ENCODE results near the gene C6orf132.
"Not testable (repeated sequence)": the region's sequence is repeated elsewhere in the genome, so short reads cannot be mapped to it uniquely, and the experiment has no call there.

The C6orf132 gene

DNA sequence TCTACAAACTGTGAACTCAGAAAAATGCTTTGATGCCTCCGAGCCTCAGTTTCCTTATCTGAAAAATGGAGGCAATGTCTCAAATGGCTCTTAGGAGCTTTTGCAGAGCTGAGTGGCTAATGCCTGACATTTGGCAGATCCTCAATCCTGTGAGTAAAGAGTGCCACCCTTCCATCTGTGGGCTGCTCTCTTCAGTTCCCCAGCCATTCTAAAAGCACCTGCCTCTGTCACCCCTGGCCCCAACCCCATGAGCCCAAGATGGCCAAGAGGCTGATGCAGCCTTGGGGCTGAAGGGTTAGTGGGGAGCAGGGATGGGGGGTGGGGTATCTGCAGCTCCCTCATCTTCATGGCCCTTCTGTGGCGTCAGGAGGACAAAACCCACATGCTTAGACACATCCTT lies 16.2 kb upstream of the C6orf132 start:
- TF ChIP-seq CTCF (conservative IDR thresholded peaks at IDR 0.05; ENCODE audit: low read depth, low read length), result no peak
- H3K4me3 ChIP-seq (ENCODE audit: low read length), result no peak overlapping the region
- DNase-seq (ENCODE audit: low read depth), result no peak

DNA sequence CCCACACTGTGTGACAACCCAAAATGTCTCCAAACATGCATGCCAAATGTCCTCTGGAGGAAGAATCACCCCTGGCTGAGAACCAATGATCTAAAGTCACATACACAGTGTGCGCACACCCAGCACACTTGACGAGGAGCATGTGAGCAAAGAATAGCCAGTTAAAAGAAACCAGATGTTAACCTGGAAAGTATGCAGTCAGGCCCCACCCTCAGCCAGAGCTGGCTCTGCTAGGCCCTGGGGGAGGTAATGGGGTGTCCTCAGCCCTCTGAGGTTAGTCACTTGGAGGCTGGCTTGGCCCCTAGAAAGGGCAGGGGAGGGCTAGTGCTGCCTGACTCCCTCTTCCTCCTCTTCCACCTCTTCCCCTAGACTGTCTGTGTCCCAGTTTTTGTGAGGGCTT lies 15.6 kb upstream of the C6orf132 start:
- H3K4me3 ChIP-seq (ENCODE audit: low read length), result no peak overlapping the region
- DNase-seq (ENCODE audit: low read depth), result no peak
- TF ChIP-seq CTCF (conservative IDR thresholded peaks at IDR 0.05; ENCODE audit: low read depth, low read length), result no peak

- DNase-seq (ENCODE audit: low read depth), result no peak
- H3K4me3 ChIP-seq (ENCODE audit: low read length), result no peak overlapping the region
- TF ChIP-seq CTCF (conservative IDR thresholded peaks at IDR 0.05; ENCODE audit: low read depth, low read length), result no peak
Observed at GRCh38 chr6:42156638-42157037, 14.2 kb upstream of the C6orf132 start.

- no peak for TF ChIP-seq CTCF (conservative IDR thresholded peaks at IDR 0.05; ENCODE audit: low read depth, low read length)
- DNase-seq (ENCODE audit: low read depth), result no peak
- H3K4me3 ChIP-seq (ENCODE audit: low read length), result no peak overlapping the region
Observed at GRCh38 chr6:42155293-42155692, 12.9 kb upstream of the C6orf132 start.

DNA sequence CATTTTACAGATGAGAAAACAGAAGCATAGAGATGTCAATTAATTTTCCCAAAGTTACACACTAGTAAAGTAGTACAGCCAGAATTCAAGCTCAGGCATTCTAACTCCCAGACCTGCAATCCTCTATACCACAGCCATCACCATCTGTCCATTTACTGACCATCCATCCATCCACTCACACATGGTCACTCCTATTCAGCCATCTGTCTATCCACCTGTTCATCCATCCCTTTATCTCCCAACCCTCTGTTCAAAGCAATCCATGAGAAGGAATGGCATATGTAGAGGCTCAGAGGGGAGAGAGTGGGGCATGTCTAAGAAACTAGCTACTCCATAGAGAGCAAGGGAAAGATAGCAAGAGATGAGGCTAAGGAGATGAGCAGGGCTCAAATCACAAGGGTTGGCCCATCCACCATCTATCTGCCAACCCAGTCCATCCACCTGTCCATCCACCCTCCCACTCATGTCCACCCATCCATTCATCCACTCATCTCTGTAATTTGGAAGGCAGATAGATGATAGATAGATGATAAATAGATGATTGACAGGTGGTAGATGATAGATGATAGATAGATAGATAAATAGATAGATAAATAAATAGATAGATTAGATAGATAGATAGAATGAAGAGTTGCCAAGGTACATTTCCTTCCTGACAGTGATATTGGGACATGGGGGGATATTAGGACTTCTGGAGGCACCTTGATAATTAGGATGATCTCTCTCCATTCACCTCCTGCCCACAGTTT lies 12.2 kb upstream of the C6orf132 start:
- no peak overlapping the region for H3K4me3 ChIP-seq (ENCODE audit: low read length)
- no peak for DNase-seq (ENCODE audit: low read depth)
- no peak for TF ChIP-seq CTCF (conservative IDR thresholded peaks at IDR 0.05; ENCODE audit: low read depth, low read length)

DNA sequence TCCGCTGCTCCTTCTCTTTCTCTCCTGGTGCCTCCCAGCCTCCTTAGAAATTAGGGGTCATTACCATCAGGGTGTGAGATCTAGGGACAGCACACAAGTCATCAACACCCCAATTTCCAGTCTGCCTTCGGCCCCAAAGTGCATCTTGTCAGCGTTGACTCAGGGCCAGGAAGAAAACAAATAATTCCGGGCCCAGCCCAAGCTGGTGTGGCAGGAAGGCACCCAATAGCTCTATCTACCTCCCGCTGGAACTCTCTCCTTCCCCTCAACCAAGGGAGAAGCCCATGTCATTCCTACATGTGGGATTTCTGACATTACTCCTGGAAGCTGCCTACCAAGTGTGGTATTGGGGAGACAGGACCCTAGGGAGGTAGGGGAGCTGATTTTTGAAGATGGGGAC lies 11.5 kb upstream of the C6orf132 start:
- no peak for DNase-seq (ENCODE audit: low read depth)
- no peak overlapping the region for H3K4me3 ChIP-seq (ENCODE audit: low read length)
- no peak for TF ChIP-seq CTCF (conservative IDR thresholded peaks at IDR 0.05; ENCODE audit: low read depth, low read length)

GRCh38 chr6:42152528-42153213 lies 10.3 kb upstream of the C6orf132 start:
- not testable (repeated sequence) for H3K4me3 ChIP-seq (ENCODE audit: low read length); DNase-seq (ENCODE audit: low read depth)
